ENCODE data around the gene CYP3A4. TPM values are rescaled to one million over a fixed set of nuclear protein-coding genes. Genes with fewer than 3 reads are reported as not detected.
A peak's percentile ranks its signal among the peaks of the same experiment; 100 is the strongest.

The CYP3A4 gene
- total and polyA plus RNA-seq, 2 of the 13 experiments (the other 11 are each of a cell fraction or from before 2014, with no cell fraction given), result 0.11 to 0.24 TPM

DNA sequence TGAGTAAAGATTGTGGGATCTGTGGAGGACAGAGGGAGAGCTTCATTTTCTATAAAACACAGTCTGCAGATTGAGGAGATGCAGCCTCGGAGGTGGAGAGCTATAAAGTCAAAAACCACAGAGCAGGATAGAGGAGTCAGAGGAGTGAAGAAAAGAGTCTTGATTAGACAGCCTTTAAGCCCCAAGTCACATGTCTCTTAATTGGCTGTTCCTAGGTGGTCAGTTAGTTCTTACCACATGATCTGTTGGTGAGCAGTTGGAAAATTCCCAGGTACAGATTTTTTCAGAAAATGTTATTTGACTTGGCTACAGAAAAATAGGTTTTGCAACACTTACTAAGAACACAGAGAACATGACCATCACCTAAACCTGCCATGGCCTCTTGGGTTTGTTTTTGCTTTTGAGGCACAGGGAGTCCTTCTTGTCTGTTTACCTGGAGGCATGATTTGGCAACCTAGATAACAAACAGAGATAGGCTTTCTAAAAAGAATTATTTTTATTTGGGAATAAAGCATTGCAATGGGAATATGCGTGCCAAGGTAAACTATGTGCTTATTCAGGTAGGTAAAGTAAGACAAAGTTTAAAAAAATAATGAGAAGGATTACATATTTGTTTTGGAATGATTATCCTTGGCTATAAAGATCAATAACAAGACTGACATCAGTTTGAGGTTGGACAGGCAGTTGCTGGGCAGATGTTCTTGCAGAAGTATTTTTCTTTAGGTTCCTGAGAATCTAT is 43.2 kb upstream of the CYP3A4 start (continued):
- no peak for TF ChIP-seq GTF2F1 (IDR thresholded peaks at IDR 0.05; ENCODE audit: low read length)
- TF ChIP-seq NR2F6 (IDR thresholded peaks at IDR 0.05), result peak; percentile 72
- no peak; the same call in 1 of the 2 replicates for TF ChIP-seq NR2F6 (CRISPR knock-in tag; IDR thresholded peaks at IDR 0.05)
- TF ChIP-seq, protein P1, sequence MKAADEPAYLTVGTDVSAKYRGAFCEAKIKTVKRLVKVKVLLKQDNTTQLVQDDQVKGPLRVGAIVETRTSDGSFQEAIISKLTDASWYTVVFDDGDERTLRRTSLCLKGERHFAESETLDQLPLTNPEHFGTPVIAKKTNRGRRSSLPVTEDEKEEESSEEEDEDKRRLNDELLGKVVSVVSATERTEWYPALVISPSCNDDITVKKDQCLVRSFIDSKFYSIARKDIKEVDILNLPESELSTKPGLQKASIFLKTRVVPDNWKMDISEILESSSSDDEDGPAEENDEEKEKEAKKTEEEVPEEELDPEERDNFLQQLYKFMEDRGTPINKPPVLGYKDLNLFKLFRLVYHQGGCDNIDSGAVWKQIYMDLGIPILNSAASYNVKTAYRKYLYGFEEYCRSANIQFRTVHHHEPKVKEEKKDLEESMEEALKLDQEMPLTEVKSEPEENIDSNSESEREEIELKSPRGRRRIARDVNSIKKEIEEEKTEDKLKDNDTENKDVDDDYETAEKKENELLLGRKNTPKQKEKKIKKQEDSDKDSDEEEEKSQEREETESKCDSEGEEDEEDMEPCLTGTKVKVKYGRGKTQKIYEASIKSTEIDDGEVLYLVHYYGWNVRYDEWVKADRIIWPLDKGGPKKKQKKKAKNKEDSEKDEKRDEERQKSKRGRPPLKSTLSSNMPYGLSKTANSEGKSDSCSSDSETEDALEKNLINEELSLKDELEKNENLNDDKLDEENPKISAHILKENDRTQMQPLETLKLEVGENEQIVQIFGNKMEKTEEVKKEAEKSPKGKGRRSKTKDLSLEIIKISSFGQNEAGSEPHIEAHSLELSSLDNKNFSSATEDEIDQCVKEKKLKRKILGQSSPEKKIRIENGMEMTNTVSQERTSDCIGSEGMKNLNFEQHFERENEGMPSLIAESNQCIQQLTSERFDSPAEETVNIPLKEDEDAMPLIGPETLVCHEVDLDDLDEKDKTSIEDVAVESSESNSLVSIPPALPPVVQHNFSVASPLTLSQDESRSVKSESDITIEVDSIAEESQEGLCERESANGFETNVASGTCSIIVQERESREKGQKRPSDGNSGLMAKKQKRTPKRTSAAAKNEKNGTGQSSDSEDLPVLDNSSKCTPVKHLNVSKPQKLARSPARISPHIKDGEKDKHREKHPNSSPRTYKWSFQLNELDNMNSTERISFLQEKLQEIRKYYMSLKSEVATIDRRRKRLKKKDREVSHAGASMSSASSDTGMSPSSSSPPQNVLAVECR (CRISPR knock-in tag; IDR thresholded peaks at IDR 0.05; ENCODE audit: borderline replicate concordance), result peak; percentile 49; the same call in 1 of the 2 replicates
- TF ChIP-seq ZNF33A (CRISPR knock-in tag; IDR thresholded peaks at IDR 0.05; ENCODE audit: borderline replicate concordance), result no peak
- TF ChIP-seq, protein P2, sequence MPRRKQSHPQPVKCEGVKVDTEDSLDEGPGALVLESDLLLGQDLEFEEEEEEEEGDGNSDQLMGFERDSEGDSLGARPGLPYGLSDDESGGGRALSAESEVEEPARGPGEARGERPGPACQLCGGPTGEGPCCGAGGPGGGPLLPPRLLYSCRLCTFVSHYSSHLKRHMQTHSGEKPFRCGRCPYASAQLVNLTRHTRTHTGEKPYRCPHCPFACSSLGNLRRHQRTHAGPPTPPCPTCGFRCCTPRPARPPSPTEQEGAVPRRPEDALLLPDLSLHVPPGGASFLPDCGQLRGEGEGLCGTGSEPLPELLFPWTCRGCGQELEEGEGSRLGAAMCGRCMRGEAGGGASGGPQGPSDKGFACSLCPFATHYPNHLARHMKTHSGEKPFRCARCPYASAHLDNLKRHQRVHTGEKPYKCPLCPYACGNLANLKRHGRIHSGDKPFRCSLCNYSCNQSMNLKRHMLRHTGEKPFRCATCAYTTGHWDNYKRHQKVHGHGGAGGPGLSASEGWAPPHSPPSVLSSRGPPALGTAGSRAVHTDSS (CRISPR knock-in tag; conservative IDR thresholded peaks at IDR 0.05), result no peak
- TF ChIP-seq NFATC3 (CRISPR knock-in tag; IDR thresholded peaks at IDR 0.05), result no peak
- TF ChIP-seq TSC22D2 (CRISPR knock-in tag; IDR thresholded peaks at IDR 0.05; ENCODE audit: borderline replicate concordance), result no peak
- TF ChIP-seq KMT2A (CRISPR knock-in tag; IDR thresholded peaks at IDR 0.05), result no peak
- no peak for TF ChIP-seq ATF7-NPFF (CRISPR knock-in tag; IDR thresholded peaks at IDR 0.05; ENCODE audit: low read depth)
- TF ChIP-seq ZNF878 (CRISPR knock-in tag; IDR thresholded peaks at IDR 0.05), result peak; percentile 6; the same call in 1 of the 2 replicates
- TF ChIP-seq ISL2 (CRISPR knock-in tag; IDR thresholded peaks at IDR 0.05), result peak; percentile 97
- peak; percentile 89 for TF ChIP-seq ZNF503 (CRISPR knock-in tag; IDR thresholded peaks at IDR 0.05)
- TF ChIP-seq, protein P3, sequence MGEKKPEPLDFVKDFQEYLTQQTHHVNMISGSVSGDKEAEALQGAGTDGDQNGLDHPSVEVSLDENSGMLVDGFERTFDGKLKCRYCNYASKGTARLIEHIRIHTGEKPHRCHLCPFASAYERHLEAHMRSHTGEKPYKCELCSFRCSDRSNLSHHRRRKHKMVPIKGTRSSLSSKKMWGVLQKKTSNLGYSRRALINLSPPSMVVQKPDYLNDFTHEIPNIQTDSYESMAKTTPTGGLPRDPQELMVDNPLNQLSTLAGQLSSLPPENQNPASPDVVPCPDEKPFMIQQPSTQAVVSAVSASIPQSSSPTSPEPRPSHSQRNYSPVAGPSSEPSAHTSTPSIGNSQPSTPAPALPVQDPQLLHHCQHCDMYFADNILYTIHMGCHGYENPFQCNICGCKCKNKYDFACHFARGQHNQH (CRISPR knock-in tag; IDR thresholded peaks at IDR 0.05), result no peak
- no peak for TF ChIP-seq ZNF773 (CRISPR knock-in tag; IDR thresholded peaks at IDR 0.05; ENCODE audit: borderline replicate concordance)
- TF ChIP-seq ZNF10 (CRISPR knock-in tag; IDR thresholded peaks at IDR 0.05; ENCODE audit: borderline replicate concordance, low read depth), result no peak
- peak; percentile 56 for TF ChIP-seq ZEB1 (IDR thresholded peaks at IDR 0.05; ENCODE audit: insufficient replicate concordance, low read depth)
- TF ChIP-seq SRF (IDR thresholded peaks at IDR 0.05; ENCODE audit: low read depth, low read length), result no peak

Measured in HepG2 (cell line).